NCI-H446 (cell line): ENCODE measurements around the gene STRBP.

Source experiments
- DNase-seq, 2 experiments: peaks; one replicate each; lab custom pipeline; 2025; lab: John Stamatoyannopoulos, UW

The STRBP gene

DNA sequence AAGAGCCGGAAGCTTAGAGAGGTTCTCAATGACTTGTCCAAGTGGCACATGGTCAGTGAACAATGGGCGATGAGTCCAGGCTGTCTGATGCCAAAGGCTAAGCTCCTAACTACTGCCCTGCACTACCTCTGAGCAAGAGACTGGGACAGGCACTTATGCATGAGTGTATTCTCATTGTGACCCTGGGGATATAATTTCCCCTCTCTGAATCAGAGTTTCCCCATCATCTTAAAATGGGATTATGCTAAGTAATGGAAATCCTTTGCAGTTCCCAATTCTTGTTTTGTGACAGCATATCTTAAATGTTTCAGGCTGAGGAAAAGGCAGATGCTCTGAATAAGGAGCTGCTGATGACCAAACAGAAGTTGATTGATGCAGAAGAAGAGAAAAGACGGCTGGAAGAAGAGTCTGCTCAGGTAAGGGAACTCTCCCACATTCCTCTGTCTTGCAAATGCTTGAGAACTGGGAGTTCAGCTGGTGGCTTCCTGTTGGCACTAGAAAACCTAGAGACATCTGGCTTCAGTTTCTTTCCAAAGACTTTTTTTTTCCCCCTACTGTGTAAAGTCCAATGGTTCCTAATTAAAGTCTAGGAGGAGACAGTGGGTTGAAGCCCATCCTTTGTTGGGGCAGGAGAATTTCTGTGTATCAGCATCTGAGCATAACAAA is 170.8 kb downstream of the STRBP start:
- no peak for DNase-seq

DNA sequence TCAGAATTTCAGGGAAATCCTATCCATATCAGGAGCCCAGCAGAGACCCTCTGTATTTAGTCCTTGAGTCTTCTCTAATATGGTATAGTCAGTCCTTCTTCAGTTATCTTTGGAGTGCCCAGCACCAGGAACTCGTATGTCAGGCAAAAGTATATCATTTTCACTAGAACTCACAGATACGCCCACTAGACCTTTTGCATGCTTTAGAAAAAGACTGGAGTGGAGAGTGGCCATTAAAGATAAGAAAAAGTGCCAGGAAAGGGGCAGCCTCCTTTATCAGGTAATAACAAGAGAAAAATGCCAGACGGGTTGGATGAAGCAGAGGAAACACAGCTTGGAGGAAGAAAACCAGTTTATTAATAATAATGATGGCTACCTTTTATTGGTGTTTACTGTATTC is 171.4 kb downstream of the STRBP start:
- DNase-seq, result no peak

DNA sequence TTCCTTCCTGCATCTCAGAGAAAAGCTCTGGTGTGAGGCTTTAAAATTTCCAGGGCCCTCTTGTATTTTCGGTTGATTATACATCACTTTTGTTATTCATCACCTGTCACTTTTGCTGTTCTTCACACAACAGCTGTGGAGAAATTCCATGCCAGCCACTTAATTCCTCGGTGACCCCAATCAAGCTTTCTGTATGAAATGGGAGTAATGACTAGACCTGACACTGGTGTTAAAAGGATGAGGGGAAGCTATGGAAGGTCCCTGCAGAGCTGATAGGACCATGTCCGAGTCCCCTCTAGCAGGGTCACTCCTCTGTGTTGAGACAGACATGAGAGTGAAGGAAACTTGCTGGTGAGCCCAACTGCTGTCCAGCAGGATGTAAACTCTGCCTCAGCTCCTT is 175.2 kb downstream of the STRBP start:
- DNase-seq, result no peak

DNA sequence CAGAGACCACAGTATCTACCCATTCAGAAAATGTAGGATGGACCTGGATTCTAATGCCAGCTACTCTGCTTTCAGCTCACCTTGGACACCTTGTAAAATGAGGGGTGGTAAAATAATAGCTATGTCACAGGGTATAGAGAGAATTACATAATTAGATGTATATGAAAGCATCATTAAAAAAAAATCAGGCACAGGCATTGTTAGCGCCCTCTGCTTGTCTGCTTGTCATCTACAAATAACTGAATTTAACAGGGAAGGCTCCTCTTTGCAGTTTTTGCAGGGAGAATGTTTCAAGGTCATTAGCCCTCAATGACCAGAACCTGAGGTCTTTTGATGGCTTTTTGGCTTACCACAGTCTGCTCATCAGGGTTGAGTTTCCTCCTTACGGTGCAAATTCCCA is 176.9 kb downstream of the STRBP start:
- no peak for DNase-seq

DNA sequence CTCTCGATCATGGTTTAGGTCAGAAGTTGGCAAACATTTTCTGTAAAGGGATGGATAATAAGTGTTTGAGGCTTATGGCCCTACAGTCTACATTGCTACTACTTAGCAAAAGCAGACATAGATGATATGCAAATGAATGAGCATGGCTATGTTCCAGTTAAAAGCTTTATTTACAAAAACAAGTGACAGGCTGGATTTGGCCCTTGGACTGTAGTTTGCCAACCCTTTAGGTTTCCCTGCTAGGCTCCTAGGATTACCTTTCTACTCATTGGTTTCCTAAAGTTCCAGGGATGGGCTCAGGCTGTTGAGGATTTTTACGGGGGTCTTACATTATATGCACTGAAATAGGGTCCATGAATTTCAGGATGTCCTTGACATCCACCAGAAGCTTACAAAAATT is 177.4 kb downstream of the STRBP start:
- DNase-seq, result no peak

DNA sequence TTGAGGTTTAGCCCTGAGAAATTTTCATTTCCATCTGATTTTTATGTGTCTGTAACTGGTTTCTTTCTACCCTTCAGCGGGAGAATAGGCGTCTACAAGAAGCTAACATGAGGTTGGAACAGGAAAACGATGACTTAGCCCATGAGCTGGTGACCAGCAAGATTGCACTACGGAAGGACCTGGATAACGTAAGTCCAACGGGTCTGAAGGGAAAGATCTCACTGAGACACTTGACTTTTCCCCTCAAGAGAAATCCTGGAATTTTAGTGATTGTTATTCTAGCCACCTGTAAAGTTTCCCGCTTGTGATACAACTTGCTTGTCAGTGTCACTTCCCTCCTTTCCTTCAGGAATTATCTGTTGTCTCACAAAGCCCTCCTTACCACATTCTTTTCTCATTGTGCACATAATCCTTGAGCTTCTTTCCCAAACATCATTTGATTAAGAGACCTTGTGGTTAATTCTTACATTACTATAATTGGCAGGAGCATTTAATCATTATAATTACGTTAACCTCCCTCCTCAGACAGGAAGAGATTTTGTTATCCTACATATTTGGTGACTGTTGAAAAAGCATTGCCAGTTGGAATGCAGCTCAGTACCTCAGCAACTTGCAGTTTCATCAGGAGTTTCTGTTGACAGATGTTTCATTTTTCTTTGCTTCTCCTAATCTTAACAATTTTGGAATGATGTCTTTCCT is 178.0 kb downstream of the STRBP start:
- DNase-seq, result no peak

DNA sequence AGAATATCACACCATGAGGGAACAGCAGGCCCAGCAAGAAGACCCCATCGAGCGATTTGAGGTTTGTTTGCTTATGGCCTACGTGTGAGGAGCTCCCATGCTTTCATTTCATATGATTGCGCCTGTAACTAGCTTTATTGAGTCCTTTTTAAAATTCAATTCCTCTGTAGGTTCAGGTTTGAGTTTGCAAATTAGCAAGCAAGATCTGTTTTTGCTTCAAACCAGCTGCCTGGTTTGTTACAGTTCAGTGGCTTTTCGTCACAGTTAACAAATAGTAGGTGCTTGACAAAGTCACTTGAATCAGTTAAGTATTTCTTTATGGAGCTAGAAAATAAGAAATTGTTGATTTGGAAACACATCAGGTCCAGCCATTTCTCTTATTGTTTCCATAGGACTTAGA is 178.6 kb downstream of the STRBP start:
- no peak for DNase-seq

DNA sequence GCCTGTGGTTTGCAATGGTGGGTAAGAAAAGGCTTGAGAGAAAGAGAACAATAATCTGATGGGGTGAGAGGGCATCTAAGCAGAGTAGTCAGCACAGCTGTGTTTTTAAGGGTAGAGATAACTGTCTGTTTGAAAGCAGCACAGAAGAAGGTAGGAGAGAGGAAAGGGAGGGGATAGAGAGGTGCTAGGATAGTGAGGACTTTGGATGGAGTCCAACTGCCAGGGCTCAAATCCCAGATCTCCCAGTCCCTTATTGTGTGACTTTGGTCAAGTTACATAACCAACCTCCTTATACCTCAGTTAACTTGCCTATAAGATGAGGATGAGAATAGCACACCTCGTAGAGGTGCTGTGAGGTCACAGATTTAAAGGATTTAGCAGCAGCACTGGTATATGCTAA is 179.3 kb downstream of the STRBP start:
- DNase-seq, result no peak

DNA sequence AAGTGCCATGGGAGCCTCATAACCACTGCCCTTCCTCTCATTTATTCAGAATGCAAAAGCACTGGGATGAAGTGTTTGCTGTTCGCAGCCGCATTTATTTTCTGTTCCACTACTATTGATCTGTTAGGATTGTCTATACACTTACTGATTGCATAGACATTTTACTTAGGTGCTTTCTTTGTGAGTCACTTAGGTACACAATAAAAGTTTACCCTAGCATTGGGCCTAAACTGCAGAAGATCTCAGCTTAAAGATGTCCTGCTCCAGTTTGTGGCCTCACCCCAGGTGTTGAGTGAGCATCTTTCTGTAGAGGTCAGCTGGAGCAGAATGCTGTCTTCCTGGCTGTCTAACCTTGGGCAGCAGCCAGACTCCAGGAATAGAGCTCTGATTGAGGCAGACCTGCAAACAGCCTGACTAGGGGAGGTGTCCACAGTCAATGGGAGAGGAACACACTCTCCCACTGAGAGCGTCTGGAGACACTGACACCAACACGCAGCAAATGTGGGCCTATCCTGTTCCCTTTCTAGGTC is 181.0 kb downstream of the STRBP start:
- DNase-seq, result no peak

DNA sequence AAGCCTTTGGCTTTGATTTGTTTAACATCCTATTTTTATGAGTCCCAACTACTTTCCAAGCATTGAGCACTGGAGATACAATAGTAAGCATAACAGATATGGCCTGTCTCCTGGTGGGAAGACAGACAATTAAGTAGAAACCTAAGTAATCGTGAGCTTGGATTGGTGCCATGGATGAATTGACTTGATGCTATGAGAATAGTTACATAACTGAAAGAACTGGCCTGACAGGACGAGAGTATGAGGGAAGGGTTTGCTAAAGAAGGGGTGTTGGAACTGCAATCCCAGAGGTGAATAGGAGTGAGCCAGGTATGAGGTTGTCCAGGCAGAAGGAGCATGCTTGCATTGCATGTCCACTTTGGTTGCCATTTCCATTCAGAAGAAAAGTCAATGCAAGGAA is 182.5 kb downstream of the STRBP start:
- no peak for DNase-seq

DNA sequence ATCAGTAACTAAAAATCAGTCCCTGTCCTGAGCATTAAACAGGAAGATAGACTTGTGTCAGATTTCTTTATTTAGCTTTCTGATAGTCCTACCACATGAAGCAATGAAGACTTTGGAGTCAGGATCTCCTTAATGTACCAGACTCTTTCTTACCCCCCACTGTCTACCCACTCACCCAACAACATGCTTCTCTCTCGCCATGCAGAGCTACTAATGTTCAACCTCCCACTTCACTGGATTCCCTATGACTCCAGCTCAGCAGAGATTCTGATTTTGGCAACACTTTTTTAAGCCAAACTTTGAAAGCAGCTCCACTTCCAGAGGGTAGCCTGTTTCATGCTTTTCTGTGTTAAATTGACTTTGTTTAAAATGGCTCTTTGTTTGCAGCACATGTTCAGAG is 184.1 kb downstream of the STRBP start:
- no peak for DNase-seq

DNA sequence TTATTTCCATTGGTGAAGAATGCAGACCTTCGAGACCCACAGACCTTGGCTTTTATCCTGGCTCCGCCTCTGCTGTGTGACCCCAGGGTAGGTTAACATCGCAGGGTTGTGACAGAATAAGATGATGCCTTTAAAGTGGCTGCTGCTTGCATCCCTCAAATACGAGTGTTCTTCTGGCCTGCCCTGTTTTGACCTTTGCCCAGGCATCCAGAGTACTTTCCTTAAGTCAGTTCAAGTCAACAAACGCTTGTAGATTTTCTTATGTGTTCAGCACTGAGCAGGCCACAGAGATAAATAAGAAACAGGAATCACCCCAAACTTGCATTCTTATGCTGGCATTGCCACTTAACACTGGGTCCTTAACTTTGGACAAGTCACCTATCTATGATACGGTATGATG is 184.7 kb downstream of the STRBP start:
- no peak for DNase-seq

DNA sequence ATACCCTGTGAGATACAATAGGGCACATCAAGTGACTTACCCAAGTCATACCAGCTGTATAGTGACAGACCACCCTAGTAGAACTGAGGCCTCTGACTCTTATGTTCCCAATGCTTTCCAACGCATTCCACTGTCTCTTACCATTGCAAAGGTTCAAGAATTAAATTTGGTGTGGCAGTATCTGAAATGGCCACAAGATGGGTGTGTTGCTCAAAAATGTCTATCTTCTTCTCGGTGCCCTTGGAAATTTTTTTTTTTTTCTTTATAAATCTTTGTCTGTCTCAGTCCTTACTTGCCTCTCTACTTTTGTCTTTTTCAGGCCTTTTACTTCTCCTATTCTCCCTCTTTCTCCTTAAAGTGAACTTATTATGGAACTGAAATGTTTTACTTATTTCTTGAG is 186.6 kb downstream of the STRBP start:
- peak in 1 of 2 experiments; percentile 18 for DNase-seq

DNA sequence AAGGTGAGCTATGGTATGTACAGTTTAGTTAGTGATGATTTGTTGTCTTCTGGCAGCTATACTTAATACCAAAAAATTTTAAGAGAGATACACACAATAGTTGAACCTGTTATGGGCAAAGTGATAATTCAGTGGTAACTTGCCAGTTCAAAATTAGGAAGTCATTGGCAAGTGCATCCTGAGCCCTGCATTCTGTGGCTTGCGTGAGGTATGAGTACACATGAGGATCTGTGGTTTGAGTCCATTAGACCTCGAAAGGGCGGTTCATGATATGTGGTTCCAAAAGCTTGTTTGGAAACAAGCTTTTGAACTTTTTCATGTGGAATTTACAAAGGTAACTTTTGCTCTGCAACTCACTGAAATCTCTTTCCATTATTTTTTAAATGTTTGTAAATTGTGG is 187.9 kb downstream of the STRBP start:
- DNase-seq, result no peak

DNA sequence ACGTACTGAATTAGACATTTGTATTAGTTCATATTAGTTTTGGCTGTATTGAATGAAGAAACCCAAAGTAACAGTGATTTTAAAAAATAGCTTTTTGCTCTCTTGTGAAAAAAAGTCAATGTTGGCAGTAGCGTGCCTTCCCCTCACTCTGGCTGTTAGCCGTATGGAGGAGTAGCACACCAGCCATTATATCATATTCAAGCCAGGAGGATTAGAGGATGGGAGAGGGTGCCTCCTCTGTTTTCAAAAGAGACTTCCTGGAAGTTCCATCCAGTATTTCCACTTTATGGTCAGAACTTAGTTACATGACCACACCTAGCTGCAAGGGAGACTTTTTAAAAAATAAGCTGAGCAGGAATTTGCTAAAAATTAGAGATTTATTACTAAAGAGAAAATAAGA is 193.8 kb downstream of the STRBP start:
- no peak for DNase-seq

DNA sequence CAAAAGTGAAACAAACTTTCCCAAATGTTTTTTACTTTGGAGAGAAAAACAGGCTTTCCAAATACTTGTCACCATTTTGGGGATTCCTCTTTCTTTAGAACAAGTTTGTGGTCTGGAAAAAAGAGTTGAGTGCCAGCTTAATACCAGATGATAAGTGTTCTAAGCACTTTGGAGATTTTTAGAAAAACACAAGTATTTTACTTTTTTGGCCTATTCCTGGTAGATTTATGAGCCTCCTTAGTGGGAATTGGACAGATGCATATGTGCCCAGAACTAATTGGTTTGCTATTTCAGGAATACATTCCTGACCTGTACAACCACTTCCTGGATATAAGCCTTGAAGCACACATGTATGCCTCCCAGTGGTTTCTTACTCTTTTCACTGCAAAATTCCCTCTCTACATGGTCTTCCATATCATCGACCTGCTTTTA is 194.4 kb downstream of the STRBP start:
- no peak for DNase-seq

DNA sequence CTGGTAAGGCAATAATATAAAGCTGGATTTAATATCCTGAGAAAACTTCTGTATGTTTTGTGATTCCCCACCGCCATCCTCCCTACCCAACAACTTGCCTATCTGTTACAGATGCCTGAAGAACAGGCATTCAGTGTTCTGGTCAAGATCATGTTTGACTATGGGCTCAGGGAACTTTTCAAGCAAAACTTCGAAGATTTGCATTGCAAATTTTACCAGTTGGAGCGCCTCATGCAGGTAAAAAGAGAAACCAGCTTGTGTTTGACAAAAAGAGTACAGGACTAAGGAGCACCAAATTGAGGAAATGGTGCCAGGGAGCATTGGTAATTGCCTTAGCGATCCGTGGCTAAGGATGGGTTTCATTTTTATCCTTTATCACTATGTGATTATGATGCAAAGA is 194.9 kb downstream of the STRBP start:
- DNase-seq, result no peak

DNA sequence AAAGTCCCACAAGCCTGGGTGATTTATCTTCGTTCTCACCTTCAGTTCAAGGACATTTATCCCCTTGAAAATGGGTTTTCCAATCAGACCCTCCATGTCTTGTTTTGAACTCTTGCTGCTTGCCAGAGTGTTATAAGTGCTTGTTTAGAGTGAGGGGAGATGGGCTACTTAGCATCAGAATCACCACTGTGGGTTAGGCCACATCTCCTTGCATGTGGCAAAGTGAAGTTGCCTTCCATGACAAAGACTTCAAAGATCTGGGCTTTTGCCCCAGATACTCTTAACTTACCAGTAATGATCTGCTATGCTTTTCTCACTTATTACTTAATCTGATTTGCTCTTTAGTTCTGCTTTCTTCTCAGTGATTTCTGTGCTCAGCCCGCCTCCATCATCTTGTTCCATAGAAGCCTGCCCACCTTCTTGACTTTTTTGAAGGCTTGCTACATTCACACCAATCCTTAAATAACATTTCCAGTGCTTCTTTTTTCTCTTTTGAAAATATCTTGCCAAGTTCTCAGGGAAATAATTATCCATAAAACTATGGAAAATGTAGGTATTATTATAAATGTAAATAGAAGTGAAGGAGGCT is 195.9 kb downstream of the STRBP start:
- DNase-seq, result no peak
